ENCODE results near the gene SSUH2. TPM values are rescaled to one million over a fixed set of nuclear protein-coding genes. Genes with fewer than 3 reads are reported as not detected.

The SSUH2 gene
- total and polyA plus RNA-seq, 2 of the 13 experiments (the other 11 are each of a cell fraction or from before 2014, with no cell fraction given): 38.1 to 136 TPM

GRCh38 chr3:8655387-8655835 is 10.8 kb upstream of the SSUH2 start (continued):
- TF ChIP-seq ZHX1 (CRISPR knock-in tag; IDR thresholded peaks at IDR 0.05; ENCODE audit: low read depth) (no peak), SOX6 (IDR thresholded peaks at IDR 0.05) (no peak), SOX6 (CRISPR knock-in tag; IDR thresholded peaks at IDR 0.05) (peak; percentile 89), ZNF75D (CRISPR knock-in tag; IDR thresholded peaks at IDR 0.05; ENCODE audit: borderline replicate concordance) (no peak), ZNF670 (CRISPR knock-in tag; IDR thresholded peaks at IDR 0.05; ENCODE audit: borderline replicate concordance) (no peak), KDM5A (IDR thresholded peaks at IDR 0.05; ENCODE audit: borderline replicate concordance, low read length) (no peak; the same call in 1 of the 2 replicates), HDAC2 (CRISPR knock-in tag; IDR thresholded peaks at IDR 0.05) (peak; percentile 86), HDAC1 (CRISPR knock-in tag; IDR thresholded peaks at IDR 0.05) (peak; percentile 52), JUND (CRISPR knock-in tag; IDR thresholded peaks at IDR 0.05) (no peak), ZNF740 (CRISPR knock-in tag; IDR thresholded peaks at IDR 0.05) (no peak), RFX3 (CRISPR knock-in tag; IDR thresholded peaks at IDR 0.05) (no peak), GRHL1 (CRISPR knock-in tag; conservative IDR thresholded peaks at IDR 0.05) (no peak), ZBTB25 (CRISPR knock-in tag; IDR thresholded peaks at IDR 0.05) (no peak), SYNCRIP (IDR thresholded peaks at IDR 0.05; ENCODE audit: insufficient read depth, low read depth, low read length) (no peak), ZNF12 (CRISPR knock-in tag; IDR thresholded peaks at IDR 0.05) (no peak), ZNF644 (CRISPR knock-in tag; IDR thresholded peaks at IDR 0.05; ENCODE audit: low read depth) (peak; percentile 31; the same call in 1 of the 2 replicates), STAG1 (CRISPR knock-in tag; IDR thresholded peaks at IDR 0.05) (no peak), ZNF879 (CRISPR knock-in tag; IDR thresholded peaks at IDR 0.05) (no peak), TCF12 (IDR thresholded peaks at IDR 0.05) (no peak), TCF12 (CRISPR knock-in tag; IDR thresholded peaks at IDR 0.05) (no peak), ZFP36L2 (CRISPR knock-in tag; IDR thresholded peaks at IDR 0.05) (no peak), DNMT1 (CRISPR knock-in tag; IDR thresholded peaks at IDR 0.05) (no peak), HNRNPUL1 (IDR thresholded peaks at IDR 0.05; ENCODE audit: low read depth, low read length) (no peak), NR2F1 (CRISPR knock-in tag; IDR thresholded peaks at IDR 0.05) (no peak)

All from HepG2 (cell line).